HEK293 (cell line): ENCODE data around the gene STX2.

Source experiments
- CTCF ChIA-PET: fragments of 350-600 bp; formaldehyde crosslinking; extraction: SDS; loops from one replicate; lab custom pipeline; 2021; ENCODE audit warnings: antibody characterized with exemption; lab: Yijun Ruan, JAX
- POLR2A ChIA-PET: fragments of 300-600 bp; formaldehyde crosslinking; extraction: SDS; loops from one replicate; lab custom pipeline; 2020; ENCODE audit warnings: antibody characterized with exemption, inconsistent platforms; lab: Yijun Ruan, JAX
- H3K27ac ChIP-seq: fragments of 200-500 bp; sonication (Bioruptor generic); 2 replicates; pipeline ENCODE4 v1.5.1; 2014; ENCODE audit warnings: low read depth, low read length, control low read depth, inconsistent platforms; ENCODE audit errors: extremely low read depth
- H3K36me3 ChIP-seq, 2 experiments: fragments of 200-500 bp in 1 of 2; sonication (Bioruptor generic) in 1 of 2; 1 replicate in 1 of 2; 2 replicates in 1 of 2; pipeline ENCODE4 v1.5.1; 2014 to 2017; ENCODE audit warnings: inconsistent platforms in 2 of 2, low read length in 2 of 2; ENCODE audit not compliant: control insufficient read depth in 2 of 2, insufficient read depth in 1 of 2
- H3K4me1 ChIP-seq: fragments of 200-500 bp; sonication (Bioruptor generic); 2 replicates; pipeline ENCODE4 v1.5.1; 2014; ENCODE audit warnings: mild to moderate bottlenecking, low read length, inconsistent platforms; ENCODE audit not compliant: control insufficient read depth, insufficient read depth
- H3K4me3 ChIP-seq: 2 replicates; pipeline ENCODE4 v1.5.1; 2011; ENCODE audit warnings: low read depth, mild to moderate bottlenecking, control low read depth, low read length, moderate library complexity
- H3K9me3 ChIP-seq: fragments of 200-500 bp; sonication (Bioruptor generic); 2 replicates; pipeline ENCODE4 v1.5.1; 2014; ENCODE audit warnings: low read depth, low read length, inconsistent platforms; ENCODE audit not compliant: control insufficient read depth, insufficient read depth
- GLI2 ChIP-seq: fragments of 450-650 bp; formaldehyde crosslinking; IDR thresholded peaks from 2 replicates; pipeline ENCODE4; 2017; ENCODE audit warnings: missing biosample characterization, missing genetic modification characterization, low read depth, borderline replicate concordance
- IKZF3 ChIP-seq: fragments of 450-650 bp; IDR thresholded peaks from 2 replicates; pipeline ENCODE4 v1.5.0; 2018; ENCODE audit warnings: missing biosample characterization, mild to moderate bottlenecking, missing genetic modification characterization, moderate library complexity
- KLF7 ChIP-seq: fragments of 450-650 bp; formaldehyde crosslinking; IDR thresholded peaks from 2 replicates; pipeline ENCODE4 v1.5.1; 2016; ENCODE audit warnings: missing biosample characterization, missing genetic modification characterization, borderline replicate concordance
- MZF1 ChIP-seq: fragments of 450-650 bp; formaldehyde crosslinking; IDR thresholded peaks from 2 replicates; pipeline ENCODE4 v1.5.1; 2017; ENCODE audit warnings: missing biosample characterization, missing genetic modification characterization, borderline replicate concordance
- OVOL3 ChIP-seq: fragments of 450-650 bp; formaldehyde crosslinking; IDR thresholded peaks from 2 replicates; pipeline ENCODE4 v1.5.1; 2016; ENCODE audit warnings: missing biosample characterization, missing genetic modification characterization
- REPIN1 ChIP-seq: fragments of 450-650 bp; formaldehyde crosslinking; IDR thresholded peaks from 2 replicates; pipeline ENCODE4 v1.5.1; 2017; ENCODE audit warnings: missing biosample characterization, missing genetic modification characterization, low read depth
- SETDB1 ChIP-seq: IDR thresholded peaks from one replicate; pipeline ENCODE4 v1.6.1; 2017; ENCODE audit warnings: mild to moderate bottlenecking, low read length, moderate library complexity, mixed read lengths; ENCODE audit not compliant: insufficient read length
- SP2 ChIP-seq: fragments of 450-650 bp; formaldehyde crosslinking; IDR thresholded peaks from 2 replicates; pipeline ENCODE4 v1.5.1; 2016; ENCODE audit warnings: missing biosample characterization, missing genetic modification characterization
- ZNF157 ChIP-seq: fragments of 450-650 bp; formaldehyde crosslinking; IDR thresholded peaks from 2 replicates; pipeline ENCODE4 v1.5.1; 2016; ENCODE audit warnings: missing biosample characterization, missing genetic modification characterization
- ZNF169 ChIP-seq: fragments of 450-650 bp; formaldehyde crosslinking; IDR thresholded peaks from 2 replicates; pipeline ENCODE4 v1.5.1; 2016; ENCODE audit warnings: missing biosample characterization, missing genetic modification characterization
- ZNF26 ChIP-seq: fragments of 450-650 bp; formaldehyde crosslinking; IDR thresholded peaks from 2 replicates; pipeline ENCODE4 v1.5.1; 2016; ENCODE audit warnings: missing biosample characterization, missing genetic modification characterization
- ZNF280C ChIP-seq: fragments of 450-650 bp; formaldehyde crosslinking; IDR thresholded peaks from 2 replicates; pipeline ENCODE4 v1.5.1; 2016; ENCODE audit warnings: missing biosample characterization, missing genetic modification characterization
- ZNF366 ChIP-seq: fragments of 450-650 bp; formaldehyde crosslinking; conservative IDR thresholded peaks from 2 replicates; pipeline ENCODE4 v1.5.1; 2016; ENCODE audit warnings: missing biosample characterization, missing genetic modification characterization
- ZNF433 ChIP-seq: fragments of 450-650 bp; formaldehyde crosslinking; IDR thresholded peaks from 2 replicates; pipeline ENCODE4 v1.5.1; 2016; ENCODE audit warnings: missing biosample characterization, missing genetic modification characterization, low read depth
- ZNF513 ChIP-seq: fragments of 450-650 bp; IDR thresholded peaks from 2 replicates; pipeline ENCODE4 v1.5.1; 2018; ENCODE audit warnings: missing biosample characterization, missing genetic modification characterization
- ZNF610 ChIP-seq: fragments of 450-650 bp; formaldehyde crosslinking; IDR thresholded peaks from 2 replicates; pipeline ENCODE4 v1.5.1; 2016; ENCODE audit warnings: missing biosample characterization, missing genetic modification characterization, borderline replicate concordance
- ZNF658 ChIP-seq: fragments of 450-650 bp; formaldehyde crosslinking; IDR thresholded peaks from 2 replicates; pipeline ENCODE4; 2016; ENCODE audit warnings: missing biosample characterization, missing genetic modification characterization
- ZNF670 ChIP-seq: fragments of 450-650 bp; formaldehyde crosslinking; IDR thresholded peaks from 2 replicates; pipeline ENCODE4 v1.5.1; 2016; ENCODE audit warnings: missing biosample characterization, missing genetic modification characterization, low read depth
- ZNF701 ChIP-seq: fragments of 450-650 bp; formaldehyde crosslinking; IDR thresholded peaks from 2 replicates; pipeline ENCODE4 v1.5.1; 2016; ENCODE audit warnings: missing biosample characterization, missing genetic modification characterization
- ZNF768 ChIP-seq: fragments of 450-650 bp; formaldehyde crosslinking; IDR thresholded peaks from 2 replicates; pipeline ENCODE4 v1.5.1; 2018; ENCODE audit warnings: missing biosample characterization, mild to moderate bottlenecking, missing genetic modification characterization
- ZNF791 ChIP-seq: fragments of 450-650 bp; formaldehyde crosslinking; IDR thresholded peaks from 2 replicates; pipeline ENCODE4 v1.5.1; 2016; ENCODE audit warnings: missing biosample characterization, missing genetic modification characterization
- ZNF837 ChIP-seq: fragments of 450-650 bp; formaldehyde crosslinking; IDR thresholded peaks from 2 replicates; pipeline ENCODE4 v1.5.1; 2016; ENCODE audit warnings: missing biosample characterization, missing genetic modification characterization
- ZSCAN18 ChIP-seq: fragments of 450-650 bp; formaldehyde crosslinking; IDR thresholded peaks from 2 replicates; pipeline ENCODE4 v1.5.1; 2016; ENCODE audit warnings: missing biosample characterization, missing genetic modification characterization
- TF ChIP-seq, protein P1 (sequence below): fragments of 450-650 bp; formaldehyde crosslinking; IDR thresholded peaks from 2 replicates; pipeline ENCODE4 v1.5.1; 2017; ENCODE audit warnings: missing biosample characterization, missing genetic modification characterization

Gene STX2

GRCh38 chr12:130870442-130871285, 31.6 kb upstream of the STX2 start:
- Histone ChIP-seq H3K9me3 (no peaks in the 10 kb centered on the region), H3K4me1 (peaks cover 5% of the 10 kb centered on the region; the same call in 1 of the 2 replicates)
- no peak for TF ChIP-seq ZNF157
- TF ChIP-seq ZNF837 (tag by site-specific recombination) = no peak
- no peak for TF ChIP-seq ZNF768 (tag by site-specific recombination)
- no peak for TF ChIP-seq ZNF513
- TF ChIP-seq ZNF366 (tag by site-specific recombination) = no peak
- TF ChIP-seq ZSCAN18 = no peak
- TF ChIP-seq ZNF433 = no peak
- TF ChIP-seq, protein P1, sequence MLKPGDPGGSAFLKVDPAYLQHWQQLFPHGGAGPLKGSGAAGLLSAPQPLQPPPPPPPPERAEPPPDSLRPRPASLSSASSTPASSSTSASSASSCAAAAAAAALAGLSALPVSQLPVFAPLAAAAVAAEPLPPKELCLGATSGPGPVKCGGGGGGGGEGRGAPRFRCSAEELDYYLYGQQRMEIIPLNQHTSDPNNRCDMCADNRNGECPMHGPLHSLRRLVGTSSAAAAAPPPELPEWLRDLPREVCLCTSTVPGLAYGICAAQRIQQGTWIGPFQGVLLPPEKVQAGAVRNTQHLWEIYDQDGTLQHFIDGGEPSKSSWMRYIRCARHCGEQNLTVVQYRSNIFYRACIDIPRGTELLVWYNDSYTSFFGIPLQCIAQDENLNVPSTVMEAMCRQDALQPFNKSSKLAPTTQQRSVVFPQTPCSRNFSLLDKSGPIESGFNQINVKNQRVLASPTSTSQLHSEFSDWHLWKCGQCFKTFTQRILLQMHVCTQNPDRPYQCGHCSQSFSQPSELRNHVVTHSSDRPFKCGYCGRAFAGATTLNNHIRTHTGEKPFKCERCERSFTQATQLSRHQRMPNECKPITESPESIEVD (tag by site-specific recombination) = no peak
- TF ChIP-seq IKZF3 (tag by site-specific recombination) = no peak
- no peak for TF ChIP-seq ZNF280C (tag by site-specific recombination)
- no peak for TF ChIP-seq SETDB1
- TF ChIP-seq SP2 = no peak
- TF ChIP-seq ZNF610 (tag by site-specific recombination) = no peak
- TF ChIP-seq KLF7 (tag by site-specific recombination) = no peak
- TF ChIP-seq ZNF791 = no peak
- TF ChIP-seq OVOL3 (tag by site-specific recombination) = no peak
- TF ChIP-seq, all 188 proteins: peak for 0
- Histone ChIP-seq H3K27ac (no peak overlapping the region; the same call in 1 of the 2 replicates), H3K4me3 (no peak overlapping the region), H3K36me3 (peaks cover 22 to 33% of the 10 kb centered on the region in 2 experiments)
- ChIA-PET CTCF (interaction anchor here (0.7 to 1.2 kb wide), 2 partner anchors 15 to 906 kb away, joined by 3 to 5 read pairs; no protein-coding TSS in a partner anchor), POLR2A (no interaction called here)

DNA sequence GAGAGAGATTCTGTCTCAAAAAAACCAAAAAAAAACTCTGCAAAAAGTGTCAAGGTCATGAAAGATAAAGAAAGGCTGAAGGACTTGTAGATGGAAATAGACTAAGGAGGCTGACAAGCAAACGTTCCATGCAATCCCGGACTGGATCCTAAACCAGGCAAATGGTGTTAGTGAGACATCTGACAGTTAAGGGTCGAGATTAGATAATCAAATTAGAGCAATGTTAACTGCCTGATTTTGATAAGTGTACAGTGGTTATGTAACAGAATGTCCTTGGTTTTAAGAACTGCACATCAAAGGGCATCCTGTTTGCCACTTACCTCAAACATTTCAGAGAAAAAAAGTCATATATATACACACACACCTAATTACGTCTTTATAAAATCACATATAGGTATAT, 29.4 kb upstream of the STX2 start:
- no peak overlapping the region for H3K27ac ChIP-seq
- 0 out of 2 replicates have a peak, but pooled peaks cover 2% of the 10 kb centered on the region for H3K4me1 ChIP-seq
- ChIA-PET CTCF (no interaction called here), POLR2A (no interaction called here)
- H3K4me3 ChIP-seq = no peak overlapping the region
- H3K9me3 ChIP-seq = no peaks in the 10 kb centered on the region
- H3K36me3 ChIP-seq = peaks cover 3 to 10% of the 10 kb centered on the region in 2 experiments; a peak in 2 of 3 replicates
- TF ChIP-seq ZNF169 (tag by site-specific recombination) (no peak), REPIN1 (tag by site-specific recombination) (no peak), ZNF670 (no peak), MZF1 (tag by site-specific recombination) (no peak), GLI2 (tag by site-specific recombination) (no peak), ZNF701 (no peak), ZNF26 (tag by site-specific recombination) (no peak), ZNF658 (tag by site-specific recombination) (no peak)
- TF ChIP-seq, all 188 proteins: peak for 0
